ENCODE measurements around the gene DBF4B.

- TF ChIP-seq CTCF (IDR thresholded peaks at IDR 0.05): no peak
- TF ChIP-seq EP300 (IDR thresholded peaks at IDR 0.05): no peak
These were observed 68.3 kb downstream of the DBF4B start for GRCh38 chr17:44776628-44777393.

All from tibial nerve (tissue), 4 donors.